GM12878 (cell line): ENCODE measurements around the gene DOCK1.

ENCODE experiments used
- CBFB ChIP-seq: IDR thresholded peaks from 2 replicates; pipeline ENCODE4 v1.6.1; 2016; ENCODE audit warnings: antibody characterized with exemption, low read depth
- FOXK2 ChIP-seq: fragments of 450-650 bp; IDR thresholded peaks from 2 replicates; pipeline ENCODE4 v1.6.1; 2017; ENCODE audit warnings: mild to moderate bottlenecking, moderate library complexity
- GABPA ChIP-seq: IDR thresholded peaks from 2 replicates; pipeline ENCODE4 v1.6.1; 2014; ENCODE audit warnings: antibody characterized with exemption, low read depth, mild to moderate bottlenecking, inconsistent platforms
- KAT2A ChIP-seq: conservative IDR thresholded peaks from 2 replicates; pipeline ENCODE4 v1.6.1; 2011; ENCODE audit warnings: low read depth, low read length; ENCODE audit not compliant: control insufficient read depth
- MEF2A ChIP-seq: IDR thresholded peaks from 2 replicates; pipeline ENCODE4 v1.6.1; 2011; ENCODE audit warnings: low read depth, mild to moderate bottlenecking, low read length, moderate library complexity; ENCODE audit not compliant: insufficient read depth
- POLR2A ChIP-seq: IDR thresholded peaks from 2 replicates; pipeline ENCODE4 v1.6.1; 2011; ENCODE audit warnings: low read depth, mild to moderate bottlenecking, low read length
- POLR2AphosphoS5 ChIP-seq: IDR thresholded peaks from 2 replicates; pipeline ENCODE4 v1.6.1; 2011; ENCODE audit warnings: mild to moderate bottlenecking, low read length, inconsistent platforms
- RAD21 ChIP-seq: IDR thresholded peaks from 2 replicates; pipeline ENCODE4 v1.6.1; 2011; ENCODE audit warnings: mild to moderate bottlenecking, low read depth, low read length, moderate library complexity; ENCODE audit not compliant: insufficient read depth
- RCOR1 ChIP-seq: conservative IDR thresholded peaks from 2 replicates; pipeline ENCODE4 v1.6.1; 2012; ENCODE audit warnings: low read depth, low read length, improper control_type of control experiment
- SMARCA5 ChIP-seq: fragments of 450-650 bp; IDR thresholded peaks from 2 replicates; pipeline ENCODE4 v1.6.1; 2017; ENCODE audit warnings: mild to moderate bottlenecking
- ZNF274 ChIP-seq: IDR thresholded peaks from one replicate; pipeline ENCODE4 v1.8.0; 2011; ENCODE audit not compliant: insufficient read length, insufficient read depth
- TF ChIP-seq, protein P1 (sequence below), 3 experiments: IDR thresholded peaks in 2 of 3; conservative IDR thresholded peaks in 1 of 3; 2 replicates each; pipeline ENCODE4 v1.5.1; 2011; ENCODE audit warnings: low read depth in 3 of 3, low read length in 3 of 3, mild to moderate bottlenecking in 3 of 3, control low read depth in 2 of 3, moderate library complexity in 2 of 3, inconsistent platforms in 1 of 3, mixed read lengths in 1 of 3; ENCODE audit not compliant: control insufficient read depth in 2 of 3, insufficient read depth in 1 of 3; ENCODE audit errors: extremely low read depth in 1 of 3
- TF ChIP-seq, protein P2 (sequence below): IDR thresholded peaks from 2 replicates; pipeline ENCODE4 v1.6.1; 2011; ENCODE audit warnings: borderline replicate concordance, low read depth, mild to moderate bottlenecking, moderate library complexity, mixed read lengths, low read length; ENCODE audit not compliant: insufficient read depth; ENCODE audit errors: extremely low read length
- TF ChIP-seq, protein P3 (sequence below): IDR thresholded peaks from 2 replicates; pipeline ENCODE4 v1.6.1; 2011; ENCODE audit warnings: low read depth, low read length, improper control_type of control experiment, borderline replicate concordance

DNA sequence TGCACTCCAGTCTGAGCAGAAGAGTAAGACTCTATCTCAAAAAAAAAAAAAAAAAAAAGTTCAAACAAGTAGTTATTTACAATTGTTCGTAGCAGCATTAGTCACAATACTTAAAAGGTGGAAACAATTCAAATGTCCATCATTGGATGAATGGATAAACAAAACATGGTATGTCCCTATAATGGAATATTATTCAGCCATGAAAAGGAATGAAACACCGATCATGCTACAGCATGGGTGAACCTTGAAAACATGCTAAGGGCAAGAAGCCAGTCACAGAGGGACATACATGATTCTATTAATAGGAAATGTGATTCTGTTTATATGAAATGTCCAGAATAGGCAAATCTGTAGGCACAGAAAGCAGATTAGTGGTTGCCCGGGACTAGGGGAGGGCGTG is 15.9 kb downstream of the DOCK1 start:
- TF ChIP-seq, protein P1, sequence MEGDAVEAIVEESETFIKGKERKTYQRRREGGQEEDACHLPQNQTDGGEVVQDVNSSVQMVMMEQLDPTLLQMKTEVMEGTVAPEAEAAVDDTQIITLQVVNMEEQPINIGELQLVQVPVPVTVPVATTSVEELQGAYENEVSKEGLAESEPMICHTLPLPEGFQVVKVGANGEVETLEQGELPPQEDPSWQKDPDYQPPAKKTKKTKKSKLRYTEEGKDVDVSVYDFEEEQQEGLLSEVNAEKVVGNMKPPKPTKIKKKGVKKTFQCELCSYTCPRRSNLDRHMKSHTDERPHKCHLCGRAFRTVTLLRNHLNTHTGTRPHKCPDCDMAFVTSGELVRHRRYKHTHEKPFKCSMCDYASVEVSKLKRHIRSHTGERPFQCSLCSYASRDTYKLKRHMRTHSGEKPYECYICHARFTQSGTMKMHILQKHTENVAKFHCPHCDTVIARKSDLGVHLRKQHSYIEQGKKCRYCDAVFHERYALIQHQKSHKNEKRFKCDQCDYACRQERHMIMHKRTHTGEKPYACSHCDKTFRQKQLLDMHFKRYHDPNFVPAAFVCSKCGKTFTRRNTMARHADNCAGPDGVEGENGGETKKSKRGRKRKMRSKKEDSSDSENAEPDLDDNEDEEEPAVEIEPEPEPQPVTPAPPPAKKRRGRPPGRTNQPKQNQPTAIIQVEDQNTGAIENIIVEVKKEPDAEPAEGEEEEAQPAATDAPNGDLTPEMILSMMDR (IDR thresholded peaks at IDR 0.05 in 2 of 3, conservative IDR thresholded peaks at IDR 0.05 in 1 of 3; ENCODE audit: control insufficient read depth in 2 of 3, extremely low read depth in 1 of 3, insufficient read depth in 1 of 3, low read depth in 3 of 3, low read length in 3 of 3) = no peak
- no peak for TF ChIP-seq CBFB
- no peak for TF ChIP-seq KAT2A
- TF ChIP-seq RCOR1 = no peak
- TF ChIP-seq SMARCA5 = no peak
- TF ChIP-seq GABPA = no peak
- no peak for TF ChIP-seq POLR2AphosphoS5
- TF ChIP-seq MEF2A = no peak
- no peak for TF ChIP-seq RAD21
- no peak for TF ChIP-seq FOXK2
- TF ChIP-seq, protein P2, sequence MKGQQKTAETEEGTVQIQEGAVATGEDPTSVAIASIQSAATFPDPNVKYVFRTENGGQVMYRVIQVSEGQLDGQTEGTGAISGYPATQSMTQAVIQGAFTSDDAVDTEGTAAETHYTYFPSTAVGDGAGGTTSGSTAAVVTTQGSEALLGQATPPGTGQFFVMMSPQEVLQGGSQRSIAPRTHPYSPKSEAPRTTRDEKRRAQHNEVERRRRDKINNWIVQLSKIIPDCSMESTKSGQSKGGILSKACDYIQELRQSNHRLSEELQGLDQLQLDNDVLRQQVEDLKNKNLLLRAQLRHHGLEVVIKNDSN = no peak
- no peak for TF ChIP-seq ZNF274
- TF ChIP-seq POLR2A = no peak
- TF ChIP-seq, protein P3, sequence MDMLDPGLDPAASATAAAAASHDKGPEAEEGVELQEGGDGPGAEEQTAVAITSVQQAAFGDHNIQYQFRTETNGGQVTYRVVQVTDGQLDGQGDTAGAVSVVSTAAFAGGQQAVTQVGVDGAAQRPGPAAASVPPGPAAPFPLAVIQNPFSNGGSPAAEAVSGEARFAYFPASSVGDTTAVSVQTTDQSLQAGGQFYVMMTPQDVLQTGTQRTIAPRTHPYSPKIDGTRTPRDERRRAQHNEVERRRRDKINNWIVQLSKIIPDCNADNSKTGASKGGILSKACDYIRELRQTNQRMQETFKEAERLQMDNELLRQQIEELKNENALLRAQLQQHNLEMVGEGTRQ = no peak
